HG03439 (cell line): ENCODE results near the gene STKLD1.
"Not testable (repeated sequence)": the region's sequence is repeated elsewhere in the genome, so short reads cannot be mapped to it uniquely, and the experiment has no call there.

ENCODE experiments used
- ATAC-seq: cut with Tn5 transposase; IDR thresholded peaks from one replicate; pipeline ENCODE4 v1.9.1; 2021; ENCODE audit warnings: mild to moderate bottlenecking, moderate library complexity; ENCODE audit not compliant: unreplicated experiment

STKLD1 gene

GRCh38 chr9:133360400-133361393, 15.5 kb upstream of the STKLD1 start:
- no peak for ATAC-seq

GRCh38 chr9:133361507-133362092, 14.6 kb upstream of the STKLD1 start:
- ATAC-seq, result no peak

- no peak for ATAC-seq
Observed at GRCh38 chr9:133362359-133363044, 13.7 kb upstream of the STKLD1 start.

GRCh38 chr9:133366435-133366834, 9.7 kb upstream of the STKLD1 start:
- no peak for ATAC-seq

- ATAC-seq, result no peak
Observed at GRCh38 chr9:133367221-133367620, 8.9 kb upstream of the STKLD1 start.

- ATAC-seq, result no peak
Observed at GRCh38 chr9:133367778-133368177, 8.4 kb upstream of the STKLD1 start.

- no peak for ATAC-seq
Observed at GRCh38 chr9:133368249-133368881, 7.8 kb upstream of the STKLD1 start.

- no peak for ATAC-seq
Observed at GRCh38 chr9:133369422-133369821, 6.7 kb upstream of the STKLD1 start.

GRCh38 chr9:133369933-133370332, 6.2 kb upstream of the STKLD1 start:
- no peak for ATAC-seq

- no peak for ATAC-seq
Observed at GRCh38 chr9:133370685-133371084, 5.5 kb upstream of the STKLD1 start.

GRCh38 chr9:133371261-133371711, 4.9 kb upstream of the STKLD1 start:
- no peak for ATAC-seq

- no peak for ATAC-seq
Observed at GRCh38 chr9:133372144-133372543, 4.0 kb upstream of the STKLD1 start.

- no peak for ATAC-seq
Observed at GRCh38 chr9:133374612-133375115, 1.5 kb upstream of the STKLD1 start.

- peak; percentile 9 for ATAC-seq
Observed at GRCh38 chr9:133375116-133375723, 946 bp upstream of the STKLD1 start.

- ATAC-seq, result not testable (repeated sequence)
Observed at GRCh38 chr9:133377280-133377679, 1.1 kb downstream of the STKLD1 start.

GRCh38 chr9:133377721-133378216, 1.6 kb downstream of the STKLD1 start:
- ATAC-seq, result no peak

- ATAC-seq, result no peak
Observed at GRCh38 chr9:133378408-133378962, 2.3 kb downstream of the STKLD1 start.

GRCh38 chr9:133379153-133380086, 3.3 kb downstream of the STKLD1 start:
- no peak for ATAC-seq

GRCh38 chr9:133380734-133381133, 4.6 kb downstream of the STKLD1 start:
- ATAC-seq, result no peak
